PFSK-1 (cell line): Measurements from ENCODE around the gene ACSS2.

Experiments used
- FOXP2 ChIP-seq: optimal IDR thresholded peaks from 2 replicates; pipeline ENCODE3; 2011; ENCODE audit warnings: borderline replicate concordance, control low read depth, inconsistent platforms; ENCODE audit not compliant: insufficient read depth; ENCODE audit errors: extremely low read length, extremely low read depth
- POLR2AphosphoS5 ChIP-seq: IDR thresholded peaks from 2 replicates; pipeline ENCODE4 v1.6.1; 2012; ENCODE audit warnings: low read depth, mild to moderate bottlenecking, control low read depth, low read length, moderate library complexity
- REST ChIP-seq, 2 experiments: IDR thresholded peaks; 2 replicates each; pipeline versions ENCODE4 v1.6.1 to v1.8.0; 2011 to 2012; ENCODE audit warnings: low read depth in 2 of 2, low read length in 2 of 2, control low read depth in 1 of 2, inconsistent platforms in 1 of 2, mild to moderate bottlenecking in 1 of 2, moderate library complexity in 1 of 2; ENCODE audit not compliant: insufficient read depth in 1 of 2
- SIN3A ChIP-seq: IDR thresholded peaks from 2 replicates; pipeline ENCODE4 v1.6.1; 2012; ENCODE audit warnings: mild to moderate bottlenecking, low read length, moderate library complexity, borderline replicate concordance; ENCODE audit not compliant: insufficient read depth
- TAF1 ChIP-seq: IDR thresholded peaks from 2 replicates; pipeline ENCODE4 v1.6.1; 2012; ENCODE audit warnings: low read length, control low read depth, borderline replicate concordance; ENCODE audit not compliant: insufficient read depth

The ACSS2 gene

GRCh38 chr20:34921436-34921835, 45.0 kb downstream of the ACSS2 start:
- TF ChIP-seq TAF1 (no peak), FOXP2 (no peak), POLR2AphosphoS5 (no peak), SIN3A (no peak), REST (IDR thresholded peaks at IDR 0.05; ENCODE audit: insufficient read depth in 1 of 2, low read depth in 2 of 2, low read length in 2 of 2) (no peak)

- no peak for TF ChIP-seq SIN3A
- no peak for TF ChIP-seq TAF1
- no peak for TF ChIP-seq FOXP2
- no peak for TF ChIP-seq POLR2AphosphoS5
- TF ChIP-seq REST (IDR thresholded peaks at IDR 0.05; ENCODE audit: insufficient read depth in 1 of 2, low read depth in 2 of 2, low read length in 2 of 2): no peak
Measured at GRCh38 chr20:34922654-34923381, 46.4 kb downstream of the ACSS2 start.

GRCh38 chr20:34923414-34923813, 47.0 kb downstream of the ACSS2 start:
- TF ChIP-seq FOXP2 (no peak), TAF1 (no peak), POLR2AphosphoS5 (no peak), SIN3A (no peak), REST (IDR thresholded peaks at IDR 0.05; ENCODE audit: insufficient read depth in 1 of 2, low read depth in 2 of 2, low read length in 2 of 2) (no peak)

- TF ChIP-seq SIN3A (no peak), REST (IDR thresholded peaks at IDR 0.05; ENCODE audit: insufficient read depth in 1 of 2, low read depth in 2 of 2, low read length in 2 of 2) (no peak), FOXP2 (no peak), TAF1 (no peak), POLR2AphosphoS5 (no peak)
Measured at GRCh38 chr20:34925341-34925740, 48.9 kb downstream of the ACSS2 start.

- TF ChIP-seq SIN3A (no peak), TAF1 (no peak)
Measured at GRCh38 chr20:34925981-34926380, 49.6 kb downstream of the ACSS2 start.
